Keratinocyte (primary cell): Measurements from ENCODE around the gene EOGT.

ENCODE experiments used
- EZH2 ChIP-seq: IDR thresholded peaks from one replicate; pipeline ENCODE4 v1.6.1; 2012; ENCODE audit warnings: inconsistent platforms, mild to moderate bottlenecking, low read length, moderate library complexity
- TF ChIP-seq, protein P1 (sequence below), 3 experiments: IDR thresholded peaks in 1 of 3; conservative IDR thresholded peaks in 1 of 3; optimal IDR thresholded peaks in 1 of 3; 2 replicates in 2 of 3; 3 replicates in 1 of 3; pipeline versions ENCODE3 to v1.5.1; 2011; ENCODE audit warnings: low read length in 3 of 3, mild to moderate bottlenecking in 3 of 3, moderate library complexity in 2 of 3, control low read depth in 1 of 3, inconsistent platforms in 1 of 3; ENCODE audit not compliant: insufficient read depth in 2 of 3; ENCODE audit errors: extremely low read depth in 1 of 3

GRCh38 chr3:69011096-69011730 lies 2.3 kb downstream of the EOGT start:
- TF ChIP-seq, protein P1, sequence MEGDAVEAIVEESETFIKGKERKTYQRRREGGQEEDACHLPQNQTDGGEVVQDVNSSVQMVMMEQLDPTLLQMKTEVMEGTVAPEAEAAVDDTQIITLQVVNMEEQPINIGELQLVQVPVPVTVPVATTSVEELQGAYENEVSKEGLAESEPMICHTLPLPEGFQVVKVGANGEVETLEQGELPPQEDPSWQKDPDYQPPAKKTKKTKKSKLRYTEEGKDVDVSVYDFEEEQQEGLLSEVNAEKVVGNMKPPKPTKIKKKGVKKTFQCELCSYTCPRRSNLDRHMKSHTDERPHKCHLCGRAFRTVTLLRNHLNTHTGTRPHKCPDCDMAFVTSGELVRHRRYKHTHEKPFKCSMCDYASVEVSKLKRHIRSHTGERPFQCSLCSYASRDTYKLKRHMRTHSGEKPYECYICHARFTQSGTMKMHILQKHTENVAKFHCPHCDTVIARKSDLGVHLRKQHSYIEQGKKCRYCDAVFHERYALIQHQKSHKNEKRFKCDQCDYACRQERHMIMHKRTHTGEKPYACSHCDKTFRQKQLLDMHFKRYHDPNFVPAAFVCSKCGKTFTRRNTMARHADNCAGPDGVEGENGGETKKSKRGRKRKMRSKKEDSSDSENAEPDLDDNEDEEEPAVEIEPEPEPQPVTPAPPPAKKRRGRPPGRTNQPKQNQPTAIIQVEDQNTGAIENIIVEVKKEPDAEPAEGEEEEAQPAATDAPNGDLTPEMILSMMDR (optimal IDR thresholded peaks at IDR 0.05 in 1 of 3, IDR thresholded peaks at IDR 0.05 in 1 of 3, conservative IDR thresholded peaks at IDR 0.05 in 1 of 3; ENCODE audit: extremely low read depth in 1 of 3, insufficient read depth in 2 of 3, low read length in 3 of 3), result no peak
- no peak for TF ChIP-seq EZH2
